Transverse colon (tissue), 4 donors: ENCODE measurements around the gene LRAT. TPM values are rescaled to one million over a fixed set of nuclear protein-coding genes. Genes with fewer than 3 reads are reported as not detected.
"Not testable (repeated sequence)": the region's sequence is repeated elsewhere in the genome, so short reads cannot be mapped to it uniquely, and the experiment has no call there.

ENCODE experiments used
- DNase-seq: peaks from one replicate; pipeline ENCODE4 v3.0.0-alpha.2; 2019
- H3K27ac ChIP-seq, 4 donors: fragments of 200-600 bp; sonication (generic); 2 replicates each; pipeline ENCODE4 v1.5.1; 2016 to 2018; ENCODE audit warnings: inconsistent platforms in 4 of 4
- H3K27me3 ChIP-seq: fragments of 200-600 bp; sonication (generic); 2 replicates; pipeline ENCODE4 v1.5.1; 2017; ENCODE audit warnings: inconsistent platforms
- H3K36me3 ChIP-seq, 4 donors: fragments of 200-600 bp; sonication (generic); 2 replicates each; pipeline ENCODE4 v1.5.1; 2017 to 2019; ENCODE audit warnings: inconsistent platforms in 4 of 4
- H3K4me1 ChIP-seq, 4 donors: fragments of 200-600 bp; sonication (generic); 2 replicates each; pipeline ENCODE4 v1.5.1; 2017 to 2020; ENCODE audit warnings: inconsistent platforms in 4 of 4
- H3K4me3 ChIP-seq, 4 donors: fragments of 200-600 bp; sonication (generic); 1 replicate in 1 of 4; 2 replicates in 3 of 4; pipeline versions ENCODE4 v1.5.1 to v1.6.1; 2017 to 2019; ENCODE audit warnings: inconsistent platforms in 4 of 4
- H3K9me3 ChIP-seq, 2 donors: fragments of 200-600 bp; sonication (generic); 2 replicates each; pipeline ENCODE4 v1.5.1; 2017 to 2019; ENCODE audit warnings: inconsistent platforms in 2 of 2
- EP300 ChIP-seq: sonication (generic); formaldehyde crosslinking; IDR thresholded peaks from one replicate; pipeline ENCODE4 v1.6.1; 2017; ENCODE audit warnings: antibody characterized with exemption, low read depth
- POLR2A ChIP-seq: fragments of 450-650 bp; IDR thresholded peaks from one replicate; pipeline ENCODE4 v1.6.1; 2016; ENCODE audit warnings: antibody characterized with exemption, mild to moderate bottlenecking, moderate library complexity
- POLR2AphosphoS5 ChIP-seq, 3 donors: sonication (generic); formaldehyde crosslinking; IDR thresholded peaks; one replicate each; pipeline ENCODE4 v1.6.1; 2016; ENCODE audit warnings: antibody characterized with exemption in 3 of 3
- WGBS, 2 donors: methylation state at CpG; one replicate each; pipeline ENCODE4 v1.1.5; 2018; ENCODE audit warnings: low coverage in 1 of 2; 5-methylcytosine and 5-hydroxymethylcytosine counted together
- in situ Hi-C, 4 donors: fragments of 200-750 bp; cut with MboI; loops; one replicate each; pipeline versions ENCODE4 v1.15.0 to v1.15.1; 2017; ENCODE audit warnings: low sequenced_read_pairs in 3 of 4, low pct_ligation_motif_present in 1 of 4, low pct_unique_long_range_greater_than_20kb in 1 of 4
- intact Hi-C: fragments of 100-400 bp; cut with DNase I; formaldehyde crosslinking; loops from one replicate; pipeline ENCODE4 v1.15.1; 2023; ENCODE audit warnings: low total_unique reads
- total RNA-seq, 4 donors: library from RNA; depleted of rRNA; stranded (reverse); fragments of >200 nt; gene quantifications; one replicate each; pipeline ENCODE4 v1.1.0, GENCODE V29; 2016
- TF ChIP-seq, protein P1 (sequence below), 5 experiments: fragments of 200-600 bp in 3 of 5; fragments of 450-650 bp in 2 of 5; sonication (generic) in 3 of 5; IDR thresholded peaks; 1 replicate in 2 of 5; 2 replicates in 3 of 5; pipeline ENCODE4 v1.5.1; 2016 to 2017; ENCODE audit warnings: antibody characterized with exemption in 5 of 5, inconsistent platforms in 3 of 5, mild to moderate bottlenecking in 2 of 5, moderate library complexity in 1 of 5

The LRAT gene
- total RNA-seq, 4 donors from 2014 or later, result 0.32 to 0.80 (median 0.41) TPM; not detected in 1

DNA sequence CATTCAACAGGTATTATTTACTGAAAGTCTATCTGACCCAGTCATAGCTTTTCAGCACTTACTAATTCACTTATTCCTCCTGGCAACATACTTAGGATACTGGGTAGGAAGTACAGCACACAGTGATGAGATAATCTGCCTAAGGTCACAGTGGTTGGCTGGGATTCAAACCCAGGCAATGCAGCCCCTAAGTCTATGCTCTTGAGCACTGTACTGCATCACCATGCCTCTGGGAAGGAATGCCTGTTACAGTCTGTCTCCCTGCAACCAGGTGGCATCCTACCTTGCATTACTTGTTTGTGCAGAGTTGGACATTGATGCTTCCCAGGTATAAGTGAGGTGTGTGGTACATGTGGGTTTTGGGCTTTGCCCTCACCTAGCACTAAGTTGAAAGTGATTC lies 21.5 kb upstream of the LRAT start:
- H3K4me3 ChIP-seq, result no peak overlapping the region
- no peak for DNase-seq
- no peaks in the 10 kb centered on the region for H3K9me3 ChIP-seq
- no peaks in the 10 kb centered on the region for H3K4me1 ChIP-seq
- H3K27me3 ChIP-seq, result no peaks in the 10 kb centered on the region
- no peak for TF ChIP-seq POLR2A
- TF ChIP-seq, protein P1, sequence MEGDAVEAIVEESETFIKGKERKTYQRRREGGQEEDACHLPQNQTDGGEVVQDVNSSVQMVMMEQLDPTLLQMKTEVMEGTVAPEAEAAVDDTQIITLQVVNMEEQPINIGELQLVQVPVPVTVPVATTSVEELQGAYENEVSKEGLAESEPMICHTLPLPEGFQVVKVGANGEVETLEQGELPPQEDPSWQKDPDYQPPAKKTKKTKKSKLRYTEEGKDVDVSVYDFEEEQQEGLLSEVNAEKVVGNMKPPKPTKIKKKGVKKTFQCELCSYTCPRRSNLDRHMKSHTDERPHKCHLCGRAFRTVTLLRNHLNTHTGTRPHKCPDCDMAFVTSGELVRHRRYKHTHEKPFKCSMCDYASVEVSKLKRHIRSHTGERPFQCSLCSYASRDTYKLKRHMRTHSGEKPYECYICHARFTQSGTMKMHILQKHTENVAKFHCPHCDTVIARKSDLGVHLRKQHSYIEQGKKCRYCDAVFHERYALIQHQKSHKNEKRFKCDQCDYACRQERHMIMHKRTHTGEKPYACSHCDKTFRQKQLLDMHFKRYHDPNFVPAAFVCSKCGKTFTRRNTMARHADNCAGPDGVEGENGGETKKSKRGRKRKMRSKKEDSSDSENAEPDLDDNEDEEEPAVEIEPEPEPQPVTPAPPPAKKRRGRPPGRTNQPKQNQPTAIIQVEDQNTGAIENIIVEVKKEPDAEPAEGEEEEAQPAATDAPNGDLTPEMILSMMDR (IDR thresholded peaks at IDR 0.05), result no peak
- no peak for TF ChIP-seq EP300
- no peak for TF ChIP-seq POLR2AphosphoS5 (IDR thresholded peaks at IDR 0.05)
- H3K36me3 ChIP-seq, result no peaks in the 10 kb centered on the region
- no peak overlapping the region for H3K27ac ChIP-seq
- in situ Hi-C loops (no loop called here), intact Hi-C loops (no loop called here)

DNA sequence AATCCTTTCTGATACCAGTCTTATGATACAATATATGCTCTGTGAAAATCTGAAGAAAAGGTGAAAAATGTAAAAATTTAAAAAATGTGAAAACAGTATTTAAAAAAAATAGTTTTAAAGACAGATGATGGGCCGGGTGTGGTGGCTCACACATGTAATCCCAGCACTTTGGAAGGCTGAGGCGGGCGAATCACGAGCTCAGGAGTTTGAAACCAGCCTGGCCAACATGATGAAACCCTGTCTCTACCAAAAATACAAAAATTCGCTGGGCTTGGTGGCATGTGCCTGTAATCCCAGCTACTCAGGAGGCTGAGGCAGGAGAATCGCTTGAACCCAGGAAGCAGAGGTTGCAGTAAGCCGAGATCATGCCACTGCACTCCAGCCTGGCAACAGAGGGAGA lies 20.2 kb upstream of the LRAT start:
- H3K27me3 ChIP-seq, DNase-seq, H3K27ac ChIP-seq, in situ Hi-C loops, H3K9me3 ChIP-seq, H3K4me3 ChIP-seq, H3K4me1 ChIP-seq, H3K36me3 ChIP-seq, intact Hi-C loops: not testable (repeated sequence)
- 73 to 82% methylated on average over 5 to 7 of the region's 7 CpGs for WGBS, 2 donors

DNA sequence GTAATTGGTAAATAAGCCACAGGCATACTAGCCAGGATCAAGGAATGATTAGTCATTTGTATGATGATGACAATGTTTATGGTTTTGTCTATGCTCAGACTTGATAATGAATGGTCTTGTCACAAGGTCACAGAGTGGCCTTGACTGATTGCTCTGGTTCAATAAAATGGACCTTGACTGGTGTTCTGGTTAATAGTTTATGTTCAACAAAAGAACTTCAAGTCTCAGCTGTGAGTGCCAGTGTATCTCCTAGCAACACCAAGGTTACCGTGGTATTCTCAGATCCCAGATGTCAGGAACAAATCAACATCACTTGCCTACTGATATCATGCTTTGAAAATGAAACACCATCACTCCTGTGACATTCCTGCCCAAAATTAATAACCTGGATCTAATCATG lies 16.3 kb upstream of the LRAT start:
- 52 to 83% methylated on average over 1 of the region's 1 CpG for WGBS, 2 donors
- no peaks in the 10 kb centered on the region for H3K9me3 ChIP-seq
- no peaks in the 10 kb centered on the region for H3K27me3 ChIP-seq
- no peak for DNase-seq
- in situ Hi-C loops (no loop called here), intact Hi-C loops (no loop called here)
- no peaks in the 10 kb centered on the region for H3K4me1 ChIP-seq
- H3K36me3 ChIP-seq, result no peaks in the 10 kb centered on the region
- TF ChIP-seq POLR2AphosphoS5 (IDR thresholded peaks at IDR 0.05), result no peak
- no peak for TF ChIP-seq EP300
- TF ChIP-seq, protein P1 (IDR thresholded peaks at IDR 0.05), result no peak
- TF ChIP-seq POLR2A, result no peak
- no peak overlapping the region for H3K4me3 ChIP-seq
- H3K27ac ChIP-seq, result no peak overlapping the region

DNA sequence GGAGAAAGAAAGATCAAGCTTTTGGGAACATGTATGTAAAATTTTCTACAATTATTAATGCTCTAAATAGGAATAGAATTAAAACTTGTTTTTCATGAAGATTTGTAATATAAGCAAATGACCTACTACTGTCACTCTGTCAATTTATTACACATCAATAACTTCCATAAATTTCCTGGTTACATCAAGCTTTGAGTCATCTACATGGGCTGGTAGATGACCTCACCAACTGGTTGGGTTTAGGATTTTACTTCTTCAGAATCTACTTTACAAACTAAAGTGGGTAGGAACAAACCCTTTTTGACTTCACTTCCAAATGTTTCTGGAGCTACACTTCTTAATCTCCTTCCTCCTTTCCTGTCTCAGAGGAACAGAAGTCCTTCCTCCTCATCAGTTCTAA lies 12.0 kb upstream of the LRAT start:
- intact Hi-C loops (no loop called here), in situ Hi-C loops (no loop called here)
- Histone ChIP-seq H3K27ac (no peak overlapping the region), H3K4me1 (no peaks in the 10 kb centered on the region), H3K36me3 (no peaks in the 10 kb centered on the region), H3K27me3 (no peaks in the 10 kb centered on the region), H3K9me3 (no peaks in the 10 kb centered on the region), H3K4me3 (no peak overlapping the region)
- no peak for TF ChIP-seq POLR2AphosphoS5 (IDR thresholded peaks at IDR 0.05)
- TF ChIP-seq, protein P1 (IDR thresholded peaks at IDR 0.05), result no peak
- TF ChIP-seq EP300, result no peak
- no peak for TF ChIP-seq POLR2A
- DNase-seq, result no peak

DNA sequence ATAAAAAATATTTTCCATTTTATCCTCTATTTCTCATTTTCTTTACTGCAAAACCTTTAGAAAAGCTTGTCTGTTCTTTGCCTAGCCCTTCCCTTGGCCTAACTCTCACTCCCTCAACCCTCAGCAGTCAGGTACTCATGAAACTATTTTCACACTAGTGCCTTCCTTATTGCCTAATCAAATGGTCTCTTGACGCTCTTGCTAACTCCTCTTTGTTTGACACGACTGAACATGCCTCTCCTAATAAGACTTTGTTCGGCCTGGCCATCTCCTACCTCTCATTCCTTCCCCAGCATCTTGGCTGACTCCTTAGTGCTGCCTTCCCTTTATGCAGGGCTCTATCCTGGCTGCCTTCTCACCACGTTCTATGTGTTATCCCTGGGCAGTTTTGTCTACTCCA lies 11.1 kb upstream of the LRAT start:
- in situ Hi-C loops, result no loop called here
- H3K9me3 ChIP-seq, result no peaks in the 10 kb centered on the region
- H3K4me3 ChIP-seq, result no peak overlapping the region
- H3K27ac ChIP-seq, result no peak overlapping the region
- no peaks in the 10 kb centered on the region for H3K27me3 ChIP-seq
- intact Hi-C loops, result no loop called here
- TF ChIP-seq EP300, result no peak
- TF ChIP-seq POLR2AphosphoS5 (IDR thresholded peaks at IDR 0.05), result no peak
- TF ChIP-seq, protein P1 (IDR thresholded peaks at IDR 0.05), result no peak
- no peak for TF ChIP-seq POLR2A
- no peak for DNase-seq
- H3K4me1 ChIP-seq, result no peaks in the 10 kb centered on the region
- 56 to 83% methylated on average over 3 to 4 of the region's 4 CpGs for WGBS, 2 donors
- no peaks in the 10 kb centered on the region for H3K36me3 ChIP-seq
